Loucy (cell line): ENCODE data around the gene PID1.

ENCODE experiments used
- CTCF ChIP-seq: fragments of 200-600 bp; sonication (generic); conservative IDR thresholded peaks from 2 replicates; pipeline ENCODE4 v1.5.1; 2014; ENCODE audit warnings: mild to moderate bottlenecking, antibody characterized with exemption, low read length
- EZH2phosphoT487 ChIP-seq: fragments of 200-600 bp; IDR thresholded peaks from 2 replicates; pipeline ENCODE4 v1.6.1; 2018; ENCODE audit warnings: antibody characterized with exemption, mild to moderate bottlenecking, moderate library complexity, borderline replicate concordance

- TF ChIP-seq CTCF (no peak), EZH2phosphoT487 (no peak)
These were observed 50.8 kb downstream of the PID1 start for GRCh38 chr2:229220254-229220653.
